Measurements from ENCODE around the gene DHRS1.

GRCh38 chr14:24292118-24292807 lies 7.3 kb downstream of the DHRS1 start:
- TF ChIP-seq, protein P1, sequence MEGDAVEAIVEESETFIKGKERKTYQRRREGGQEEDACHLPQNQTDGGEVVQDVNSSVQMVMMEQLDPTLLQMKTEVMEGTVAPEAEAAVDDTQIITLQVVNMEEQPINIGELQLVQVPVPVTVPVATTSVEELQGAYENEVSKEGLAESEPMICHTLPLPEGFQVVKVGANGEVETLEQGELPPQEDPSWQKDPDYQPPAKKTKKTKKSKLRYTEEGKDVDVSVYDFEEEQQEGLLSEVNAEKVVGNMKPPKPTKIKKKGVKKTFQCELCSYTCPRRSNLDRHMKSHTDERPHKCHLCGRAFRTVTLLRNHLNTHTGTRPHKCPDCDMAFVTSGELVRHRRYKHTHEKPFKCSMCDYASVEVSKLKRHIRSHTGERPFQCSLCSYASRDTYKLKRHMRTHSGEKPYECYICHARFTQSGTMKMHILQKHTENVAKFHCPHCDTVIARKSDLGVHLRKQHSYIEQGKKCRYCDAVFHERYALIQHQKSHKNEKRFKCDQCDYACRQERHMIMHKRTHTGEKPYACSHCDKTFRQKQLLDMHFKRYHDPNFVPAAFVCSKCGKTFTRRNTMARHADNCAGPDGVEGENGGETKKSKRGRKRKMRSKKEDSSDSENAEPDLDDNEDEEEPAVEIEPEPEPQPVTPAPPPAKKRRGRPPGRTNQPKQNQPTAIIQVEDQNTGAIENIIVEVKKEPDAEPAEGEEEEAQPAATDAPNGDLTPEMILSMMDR (IDR thresholded peaks at IDR 0.05) = no peak
- no peak for TF ChIP-seq EP300 (IDR thresholded peaks at IDR 0.05)
- TF ChIP-seq POLR2A (IDR thresholded peaks at IDR 0.05) = no peak

Data from suprapubic skin (tissue), 3 donors.